Measurements from ENCODE around the gene KSR1. TPM values are rescaled to one million over a fixed set of nuclear protein-coding genes. Genes with fewer than 3 reads are reported as not detected.

The KSR1 gene
- total and polyA plus RNA-seq, 11 donors = 6.1 to 31.1 (median 7.5) TPM

GRCh38 chr17:27612160-27612770 lies 156.0 kb downstream of the KSR1 start:
- 86 to 92% (median 88%) methylated on average over 3 of the region's 3 CpGs for WGBS, 4 donors
- no peak for ATAC-seq

GRCh38 chr17:27613433-27613832 lies 157.2 kb downstream of the KSR1 start:
- Histone ChIP-seq H3K9me3 (no peaks in the 10 kb centered on the region), H3K27ac (no peak overlapping the region), H3K4me3 (no peak overlapping the region), H3K27me3 (no peaks in the 10 kb centered on the region), H3K4me1 (peaks cover 0 to 10% (median 0%) of the 10 kb centered on the region in 12 donors), H3K36me3 (peaks cover 0 to 98% (median 81%) of the 10 kb centered on the region in 9 donors)
- TF ChIP-seq POLR2A (IDR thresholded peaks at IDR 0.05) (no peak), CTCF (IDR thresholded peaks at IDR 0.05) (no peak)
- no peak for DNase-seq
- intact Hi-C loops (cut with DNase I) = loop anchor here in 2 of 10 donors (5.0 kb wide), 2 partner anchors 139 to 144 kb away; no protein-coding TSS in a partner anchor
- WGBS, 4 donors = 82 to 94% (median 87%) methylated on average over 3 of the region's 3 CpGs
- ATAC-seq = no peak

More at GRCh38 chr17:27612160-27612770, 156.0 kb downstream of the KSR1 start:
- no peaks in the 10 kb centered on the region for H3K9me3 ChIP-seq
- TF ChIP-seq POLR2A (IDR thresholded peaks at IDR 0.05) (no peak), CTCF (IDR thresholded peaks at IDR 0.05) (no peak)
- DNase-seq = no peak
- intact Hi-C loops (cut with DNase I) = loop anchor here in 2 of 10 donors (5.0 kb wide), 2 partner anchors 140 to 145 kb away; no protein-coding TSS in a partner anchor
- peaks cover 0 to 10% (median 0%) of the 10 kb centered on the region in 12 donors for H3K4me1 ChIP-seq
- H3K27me3 ChIP-seq = no peaks in the 10 kb centered on the region
- peaks cover 0 to 98% (median 80%) of the 10 kb centered on the region in 9 donors for H3K36me3 ChIP-seq
- peak overlapping the region in 2 of 12 donors; percentile 39 for H3K27ac ChIP-seq
- no peak overlapping the region for H3K4me3 ChIP-seq

GRCh38 chr17:27615121-27615520 lies 158.9 kb downstream of the KSR1 start:
- 91 to 100% (median 95%) methylated on average over 1 of the region's 1 CpG for WGBS, 4 donors

More at GRCh38 chr17:27615121-27615520, 158.9 kb downstream of the KSR1 start:
- ATAC-seq = no peak
- Histone ChIP-seq H3K27ac (no peak overlapping the region), H3K4me1 (peaks cover 0 to 4% (median 0%) of the 10 kb centered on the region in 12 donors), H3K36me3 (peaks cover 0 to 98% (median 76%) of the 10 kb centered on the region in 9 donors), H3K4me3 (no peak overlapping the region), H3K9me3 (no peaks in the 10 kb centered on the region), H3K27me3 (no peaks in the 10 kb centered on the region)
- intact Hi-C loops (cut with DNase I) = no loop called here
- TF ChIP-seq POLR2A (IDR thresholded peaks at IDR 0.05) (no peak), CTCF (IDR thresholded peaks at IDR 0.05) (no peak)
- no peak for DNase-seq
